ENCODE measurements around the gene EIF2D.

EIF2D gene

GRCh38 chr1:206573319-206573718, 38.9 kb downstream of the EIF2D start:
- no peak for DNase-seq (ENCODE audit: low spot score)
- TF ChIP-seq, protein P1, sequence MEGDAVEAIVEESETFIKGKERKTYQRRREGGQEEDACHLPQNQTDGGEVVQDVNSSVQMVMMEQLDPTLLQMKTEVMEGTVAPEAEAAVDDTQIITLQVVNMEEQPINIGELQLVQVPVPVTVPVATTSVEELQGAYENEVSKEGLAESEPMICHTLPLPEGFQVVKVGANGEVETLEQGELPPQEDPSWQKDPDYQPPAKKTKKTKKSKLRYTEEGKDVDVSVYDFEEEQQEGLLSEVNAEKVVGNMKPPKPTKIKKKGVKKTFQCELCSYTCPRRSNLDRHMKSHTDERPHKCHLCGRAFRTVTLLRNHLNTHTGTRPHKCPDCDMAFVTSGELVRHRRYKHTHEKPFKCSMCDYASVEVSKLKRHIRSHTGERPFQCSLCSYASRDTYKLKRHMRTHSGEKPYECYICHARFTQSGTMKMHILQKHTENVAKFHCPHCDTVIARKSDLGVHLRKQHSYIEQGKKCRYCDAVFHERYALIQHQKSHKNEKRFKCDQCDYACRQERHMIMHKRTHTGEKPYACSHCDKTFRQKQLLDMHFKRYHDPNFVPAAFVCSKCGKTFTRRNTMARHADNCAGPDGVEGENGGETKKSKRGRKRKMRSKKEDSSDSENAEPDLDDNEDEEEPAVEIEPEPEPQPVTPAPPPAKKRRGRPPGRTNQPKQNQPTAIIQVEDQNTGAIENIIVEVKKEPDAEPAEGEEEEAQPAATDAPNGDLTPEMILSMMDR (IDR thresholded peaks at IDR 0.05; ENCODE audit: extremely low read depth, insufficient read depth, missing control alignments) = no peak
- in situ Hi-C loops (cut with MboI; ENCODE audit: low pct_unique_long_range_greater_than_20kb, low sequenced_read_pairs, unreplicated experiment) = no loop called here

DNA sequence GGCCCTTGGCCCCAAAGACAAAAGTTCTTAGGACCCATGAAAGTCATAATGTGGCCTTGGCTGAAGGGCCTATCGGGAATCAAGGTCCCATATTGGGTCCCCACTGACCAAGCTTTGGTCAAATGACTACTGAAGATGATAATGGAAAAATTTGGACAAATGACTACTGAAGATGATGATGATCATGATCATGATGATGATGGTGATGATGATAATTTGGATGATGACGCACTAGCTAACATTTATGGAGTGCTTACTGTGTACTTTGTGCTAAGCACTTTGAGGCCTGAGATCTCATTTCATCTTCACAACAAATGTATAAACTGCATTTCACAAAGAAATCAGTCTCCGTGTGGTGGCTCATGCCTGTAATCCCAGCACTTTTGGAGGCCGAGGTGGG, 39.4 kb downstream of the EIF2D start:
- DNase-seq (ENCODE audit: low spot score) = no peak
- TF ChIP-seq, protein P1 (IDR thresholded peaks at IDR 0.05; ENCODE audit: extremely low read depth, insufficient read depth, missing control alignments) = no peak
- in situ Hi-C loops (cut with MboI; ENCODE audit: low pct_unique_long_range_greater_than_20kb, low sequenced_read_pairs, unreplicated experiment) = no loop called here

GRCh38 chr1:206570529-206570928, 41.7 kb downstream of the EIF2D start:
- DNase-seq (ENCODE audit: low spot score) = no peak
- in situ Hi-C loops (cut with MboI; ENCODE audit: low pct_unique_long_range_greater_than_20kb, low sequenced_read_pairs, unreplicated experiment) = no loop called here
- TF ChIP-seq, protein P1 (IDR thresholded peaks at IDR 0.05; ENCODE audit: extremely low read depth, insufficient read depth, missing control alignments) = no peak

GRCh38 chr1:206569556-206569955, 42.7 kb downstream of the EIF2D start:
- DNase-seq (ENCODE audit: low spot score) = no peak
- TF ChIP-seq, protein P1 (IDR thresholded peaks at IDR 0.05; ENCODE audit: extremely low read depth, insufficient read depth, missing control alignments) = no peak
- in situ Hi-C loops (cut with MboI; ENCODE audit: low pct_unique_long_range_greater_than_20kb, low sequenced_read_pairs, unreplicated experiment) = no loop called here

DNA sequence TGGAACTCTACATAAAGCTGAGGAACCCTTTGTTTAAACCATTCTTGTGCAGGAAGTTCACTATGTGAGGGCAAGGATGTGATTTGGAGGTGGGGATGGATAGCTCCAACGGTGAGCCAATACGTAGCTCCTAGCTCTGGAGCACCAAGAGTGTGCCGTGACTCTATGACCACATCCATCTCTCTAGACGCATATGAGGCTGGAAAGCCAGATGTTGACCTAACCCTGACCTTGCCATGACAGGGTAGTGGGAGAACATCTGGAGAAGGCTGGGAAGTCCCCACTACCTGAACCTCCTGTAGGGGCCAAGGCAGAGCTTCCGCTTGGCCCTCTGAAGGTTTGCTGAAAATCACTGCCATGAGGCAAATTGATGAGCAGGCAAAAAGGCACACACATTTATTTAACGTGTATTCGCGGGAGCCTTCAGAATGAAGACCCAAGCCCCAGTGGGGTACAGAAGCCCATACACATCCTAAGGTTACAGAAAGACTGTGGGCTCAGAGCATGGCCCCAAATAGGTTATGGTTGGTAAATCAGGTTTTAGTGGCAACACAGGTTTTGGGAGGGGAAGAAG, 43.4 kb downstream of the EIF2D start:
- TF ChIP-seq, protein P1 (IDR thresholded peaks at IDR 0.05; ENCODE audit: extremely low read depth, insufficient read depth, missing control alignments) = no peak
- in situ Hi-C loops (cut with MboI; ENCODE audit: low pct_unique_long_range_greater_than_20kb, low sequenced_read_pairs, unreplicated experiment) = no loop called here
- no peak for DNase-seq (ENCODE audit: low spot score)

GRCh38 chr1:206568256-206568655, 44.0 kb downstream of the EIF2D start:
- in situ Hi-C loops (cut with MboI; ENCODE audit: low pct_unique_long_range_greater_than_20kb, low sequenced_read_pairs, unreplicated experiment) = no loop called here
- TF ChIP-seq, protein P1 (IDR thresholded peaks at IDR 0.05; ENCODE audit: extremely low read depth, insufficient read depth, missing control alignments) = no peak

GRCh38 chr1:206566999-206567398, 45.3 kb downstream of the EIF2D start:
- TF ChIP-seq, protein P1 (IDR thresholded peaks at IDR 0.05; ENCODE audit: extremely low read depth, insufficient read depth, missing control alignments) = no peak
- in situ Hi-C loops (cut with MboI; ENCODE audit: low pct_unique_long_range_greater_than_20kb, low sequenced_read_pairs, unreplicated experiment) = no loop called here
- no peak for DNase-seq (ENCODE audit: low spot score)

More at GRCh38 chr1:206568256-206568655, 44.0 kb downstream of the EIF2D start:
- no peak for DNase-seq (ENCODE audit: low spot score)

Measured in GM13977 (cell line).